ENCODE data around the gene CTNNA2.

The CTNNA2 gene

GRCh38 chr2:79596403-79596802 lies 83.6 kb downstream of the CTNNA2 start:
- TF ChIP-seq TEAD4 (IDR thresholded peaks at IDR 0.05) (no peak), MAX (IDR thresholded peaks at IDR 0.05) (no peak), EP300 (IDR thresholded peaks at IDR 0.05; ENCODE audit: borderline replicate concordance) (no peak), YY1 (IDR thresholded peaks at IDR 0.05; ENCODE audit: low read depth) (no peak), FOXM1 (IDR thresholded peaks at IDR 0.05; ENCODE audit: borderline replicate concordance, low read depth) (no peak), CEBPB (IDR thresholded peaks at IDR 0.05) (no peak), TCF12 (IDR thresholded peaks at IDR 0.05; ENCODE audit: low read depth) (no peak), EGR1 (IDR thresholded peaks at IDR 0.05) (no peak), NFIC (IDR thresholded peaks at IDR 0.05) (no peak), TAF1 (IDR thresholded peaks at IDR 0.05; ENCODE audit: low read depth) (no peak), ZBTB7A (IDR thresholded peaks at IDR 0.05; ENCODE audit: low read depth) (no peak), CREB1 (IDR thresholded peaks at IDR 0.05; ENCODE audit: low read depth) (no peak), RAD21 (IDR thresholded peaks at IDR 0.05; ENCODE audit: low read depth) (no peak)
- TF ChIP-seq, protein P1, sequence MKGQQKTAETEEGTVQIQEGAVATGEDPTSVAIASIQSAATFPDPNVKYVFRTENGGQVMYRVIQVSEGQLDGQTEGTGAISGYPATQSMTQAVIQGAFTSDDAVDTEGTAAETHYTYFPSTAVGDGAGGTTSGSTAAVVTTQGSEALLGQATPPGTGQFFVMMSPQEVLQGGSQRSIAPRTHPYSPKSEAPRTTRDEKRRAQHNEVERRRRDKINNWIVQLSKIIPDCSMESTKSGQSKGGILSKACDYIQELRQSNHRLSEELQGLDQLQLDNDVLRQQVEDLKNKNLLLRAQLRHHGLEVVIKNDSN (IDR thresholded peaks at IDR 0.05), result no peak
- TF ChIP-seq, protein P2, sequence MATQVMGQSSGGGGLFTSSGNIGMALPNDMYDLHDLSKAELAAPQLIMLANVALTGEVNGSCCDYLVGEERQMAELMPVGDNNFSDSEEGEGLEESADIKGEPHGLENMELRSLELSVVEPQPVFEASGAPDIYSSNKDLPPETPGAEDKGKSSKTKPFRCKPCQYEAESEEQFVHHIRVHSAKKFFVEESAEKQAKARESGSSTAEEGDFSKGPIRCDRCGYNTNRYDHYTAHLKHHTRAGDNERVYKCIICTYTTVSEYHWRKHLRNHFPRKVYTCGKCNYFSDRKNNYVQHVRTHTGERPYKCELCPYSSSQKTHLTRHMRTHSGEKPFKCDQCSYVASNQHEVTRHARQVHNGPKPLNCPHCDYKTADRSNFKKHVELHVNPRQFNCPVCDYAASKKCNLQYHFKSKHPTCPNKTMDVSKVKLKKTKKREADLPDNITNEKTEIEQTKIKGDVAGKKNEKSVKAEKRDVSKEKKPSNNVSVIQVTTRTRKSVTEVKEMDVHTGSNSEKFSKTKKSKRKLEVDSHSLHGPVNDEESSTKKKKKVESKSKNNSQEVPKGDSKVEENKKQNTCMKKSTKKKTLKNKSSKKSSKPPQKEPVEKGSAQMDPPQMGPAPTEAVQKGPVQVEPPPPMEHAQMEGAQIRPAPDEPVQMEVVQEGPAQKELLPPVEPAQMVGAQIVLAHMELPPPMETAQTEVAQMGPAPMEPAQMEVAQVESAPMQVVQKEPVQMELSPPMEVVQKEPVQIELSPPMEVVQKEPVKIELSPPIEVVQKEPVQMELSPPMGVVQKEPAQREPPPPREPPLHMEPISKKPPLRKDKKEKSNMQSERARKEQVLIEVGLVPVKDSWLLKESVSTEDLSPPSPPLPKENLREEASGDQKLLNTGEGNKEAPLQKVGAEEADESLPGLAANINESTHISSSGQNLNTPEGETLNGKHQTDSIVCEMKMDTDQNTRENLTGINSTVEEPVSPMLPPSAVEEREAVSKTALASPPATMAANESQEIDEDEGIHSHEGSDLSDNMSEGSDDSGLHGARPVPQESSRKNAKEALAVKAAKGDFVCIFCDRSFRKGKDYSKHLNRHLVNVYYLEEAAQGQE (IDR thresholded peaks at IDR 0.05; ENCODE audit: low read depth), result no peak

- TF ChIP-seq CEBPB (IDR thresholded peaks at IDR 0.05), result no peak
- no peak for TF ChIP-seq TCF12 (IDR thresholded peaks at IDR 0.05; ENCODE audit: low read depth)
- TF ChIP-seq ZBTB7A (IDR thresholded peaks at IDR 0.05; ENCODE audit: low read depth), result no peak
- TF ChIP-seq RAD21 (IDR thresholded peaks at IDR 0.05; ENCODE audit: low read depth), result no peak
- no peak for TF ChIP-seq TEAD4 (IDR thresholded peaks at IDR 0.05)
- no peak for TF ChIP-seq EGR1 (IDR thresholded peaks at IDR 0.05)
These were observed 91.9 kb downstream of the CTNNA2 start for GRCh38 chr2:79604748-79605147.

DNA sequence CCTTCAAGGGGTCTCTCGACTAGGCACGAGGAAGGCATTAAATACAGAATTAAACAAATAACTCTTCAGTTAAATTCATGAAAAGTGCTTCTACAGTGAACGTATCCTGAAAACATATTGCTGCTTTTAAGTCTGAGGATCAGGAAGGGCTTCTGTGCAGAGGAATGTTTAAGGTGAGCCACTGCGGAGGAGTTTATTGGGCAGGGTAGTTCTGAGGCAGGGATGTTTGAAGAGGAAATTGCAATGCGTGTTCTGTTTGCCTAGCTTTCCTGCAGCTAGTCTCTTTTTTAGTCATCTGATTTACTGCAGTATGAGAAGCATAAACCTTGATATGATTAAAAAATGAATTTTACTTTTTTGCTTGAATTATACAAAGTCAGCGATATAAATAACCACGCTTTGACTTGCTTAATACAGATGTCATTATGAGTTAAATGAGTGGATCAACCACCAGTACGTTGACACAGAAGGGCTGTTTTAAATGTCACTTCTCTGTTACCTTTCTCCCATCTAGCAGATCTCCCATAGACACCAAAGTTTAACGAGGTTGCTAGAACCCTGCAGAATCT lies 98.7 kb downstream of the CTNNA2 start:
- TF ChIP-seq CEBPB (IDR thresholded peaks at IDR 0.05), result no peak
- TF ChIP-seq, protein P1 (IDR thresholded peaks at IDR 0.05), result no peak
- no peak for TF ChIP-seq ZBTB7A (IDR thresholded peaks at IDR 0.05; ENCODE audit: low read depth)
- no peak for TF ChIP-seq YY1 (IDR thresholded peaks at IDR 0.05; ENCODE audit: low read depth)
- TF ChIP-seq FOXM1 (IDR thresholded peaks at IDR 0.05; ENCODE audit: borderline replicate concordance, low read depth), result no peak
- no peak for TF ChIP-seq TEAD4 (IDR thresholded peaks at IDR 0.05)
- TF ChIP-seq NFIC (IDR thresholded peaks at IDR 0.05), result no peak
- no peak for TF ChIP-seq RAD21 (IDR thresholded peaks at IDR 0.05; ENCODE audit: low read depth)
- no peak for TF ChIP-seq TCF12 (IDR thresholded peaks at IDR 0.05; ENCODE audit: low read depth)
- no peak for TF ChIP-seq EGR1 (IDR thresholded peaks at IDR 0.05)
- TF ChIP-seq CREB1 (IDR thresholded peaks at IDR 0.05; ENCODE audit: low read depth), result no peak
- TF ChIP-seq, protein P2 (IDR thresholded peaks at IDR 0.05; ENCODE audit: low read depth), result no peak
- TF ChIP-seq EP300 (IDR thresholded peaks at IDR 0.05; ENCODE audit: borderline replicate concordance), result no peak
- no peak for TF ChIP-seq TAF1 (IDR thresholded peaks at IDR 0.05; ENCODE audit: low read depth)
- no peak for TF ChIP-seq MAX (IDR thresholded peaks at IDR 0.05)

DNA sequence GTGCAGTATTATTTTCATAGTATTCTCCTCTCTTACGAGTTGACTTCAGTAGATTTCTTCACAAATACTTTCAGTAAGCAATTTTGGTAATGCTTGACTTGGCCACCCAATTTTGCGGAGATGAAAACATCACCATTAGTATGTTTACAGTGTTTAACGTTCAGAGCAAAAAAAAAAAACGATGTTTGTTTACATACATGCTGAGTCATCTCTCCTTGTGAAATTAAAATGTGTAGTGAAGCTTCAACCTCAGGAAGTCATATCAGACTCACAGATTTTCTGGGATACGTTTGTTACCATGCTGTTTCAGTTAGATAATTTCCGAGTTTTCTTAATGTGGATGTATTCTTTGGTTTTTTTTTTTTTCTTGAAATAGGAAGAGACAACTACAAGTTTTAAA lies 100.1 kb downstream of the CTNNA2 start:
- TF ChIP-seq CEBPB (IDR thresholded peaks at IDR 0.05) (no peak), EP300 (IDR thresholded peaks at IDR 0.05; ENCODE audit: borderline replicate concordance) (no peak), YY1 (IDR thresholded peaks at IDR 0.05; ENCODE audit: low read depth) (no peak), CREB1 (IDR thresholded peaks at IDR 0.05; ENCODE audit: low read depth) (no peak), ZBTB7A (IDR thresholded peaks at IDR 0.05; ENCODE audit: low read depth) (no peak)
- TF ChIP-seq, protein P1 (IDR thresholded peaks at IDR 0.05), result no peak

DNA sequence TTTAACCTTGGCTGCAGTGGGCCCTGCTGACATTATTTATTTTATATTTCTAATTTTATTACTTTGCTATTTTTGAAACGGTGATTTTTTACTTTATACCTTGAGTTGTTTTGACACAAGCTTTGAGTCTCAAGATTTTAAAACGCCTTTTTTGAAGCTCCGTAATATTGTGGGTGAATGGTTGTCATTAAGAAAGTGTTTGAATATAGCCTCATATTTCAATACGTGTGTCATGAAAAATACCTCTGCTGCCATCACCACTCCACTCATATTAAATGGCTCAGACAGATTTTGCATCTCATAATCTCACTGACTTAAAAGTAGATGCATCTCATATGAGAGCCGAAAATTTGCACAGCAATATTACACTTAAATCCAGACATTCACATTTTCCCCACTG lies 106.6 kb downstream of the CTNNA2 start:
- TF ChIP-seq EP300 (IDR thresholded peaks at IDR 0.05; ENCODE audit: borderline replicate concordance) (no peak), TEAD4 (IDR thresholded peaks at IDR 0.05) (no peak), NFIC (IDR thresholded peaks at IDR 0.05) (no peak), CEBPB (IDR thresholded peaks at IDR 0.05) (no peak), RAD21 (IDR thresholded peaks at IDR 0.05; ENCODE audit: low read depth) (no peak), TCF12 (IDR thresholded peaks at IDR 0.05; ENCODE audit: low read depth) (no peak), FOXM1 (IDR thresholded peaks at IDR 0.05; ENCODE audit: borderline replicate concordance, low read depth) (no peak), MAX (IDR thresholded peaks at IDR 0.05) (no peak), EGR1 (IDR thresholded peaks at IDR 0.05) (no peak), CREB1 (IDR thresholded peaks at IDR 0.05; ENCODE audit: low read depth) (no peak), YY1 (IDR thresholded peaks at IDR 0.05; ENCODE audit: low read depth) (no peak), TAF1 (IDR thresholded peaks at IDR 0.05; ENCODE audit: low read depth) (no peak), ZBTB7A (IDR thresholded peaks at IDR 0.05; ENCODE audit: low read depth) (no peak)
- TF ChIP-seq, protein P1 (IDR thresholded peaks at IDR 0.05), result no peak
- TF ChIP-seq, protein P2 (IDR thresholded peaks at IDR 0.05; ENCODE audit: low read depth), result no peak
